T1000 (cell line): ENCODE data around the gene NT5DC3.
"Not testable (repeated sequence)": the region's sequence is repeated elsewhere in the genome, so short reads cannot be mapped to it uniquely, and the experiment has no call there.

Experiments
- DNase-seq: peaks from one replicate; lab custom pipeline; 2025; ENCODE audit warnings: mixed read lengths; lab: John Stamatoyannopoulos, UW

Gene NT5DC3

DNA sequence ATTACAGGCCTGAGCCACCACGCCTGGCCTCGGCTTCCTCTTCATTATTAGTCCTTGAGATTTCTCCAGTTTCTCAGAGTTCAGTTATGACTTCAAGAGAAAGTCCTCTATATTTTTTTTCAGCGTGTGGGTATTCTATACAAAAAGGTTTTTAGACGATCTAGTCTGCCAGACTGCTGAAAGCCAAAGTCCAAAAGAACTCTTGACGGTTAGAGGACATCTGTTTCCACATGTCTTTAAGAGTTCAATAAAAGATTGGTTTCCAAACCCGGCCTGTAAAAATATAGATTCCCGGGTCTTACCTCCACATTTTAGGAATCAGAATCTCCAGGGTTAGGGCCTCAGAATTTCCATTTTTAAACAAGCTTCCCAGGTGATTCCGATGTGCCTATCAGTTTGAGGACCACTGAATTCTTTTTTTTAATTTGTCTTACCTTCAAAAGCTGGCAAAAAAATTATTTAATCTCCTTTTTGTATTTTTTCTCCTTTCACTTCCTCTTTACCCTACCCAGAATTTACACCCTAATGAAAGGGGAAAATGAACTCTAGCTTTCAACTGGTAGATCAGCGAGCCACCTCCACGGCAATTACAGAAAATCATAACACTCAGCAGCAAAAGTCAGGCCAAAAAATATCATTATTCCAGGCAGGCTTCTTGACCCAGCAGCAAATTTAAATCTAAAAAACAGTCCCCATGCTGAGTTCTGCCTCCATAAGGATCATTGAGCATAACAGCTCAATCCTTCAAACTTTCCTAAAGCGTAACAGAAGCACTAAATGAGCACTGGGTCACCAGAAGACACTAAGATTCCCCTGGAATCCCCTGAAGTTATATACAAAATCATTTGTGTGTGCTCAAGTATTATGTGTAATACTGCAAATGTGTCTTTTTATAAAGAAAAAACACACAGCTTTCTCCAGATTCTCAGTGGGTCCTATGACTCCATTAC is 8.7 kb downstream of the NT5DC3 start:
- DNase-seq, result no peak

DNA sequence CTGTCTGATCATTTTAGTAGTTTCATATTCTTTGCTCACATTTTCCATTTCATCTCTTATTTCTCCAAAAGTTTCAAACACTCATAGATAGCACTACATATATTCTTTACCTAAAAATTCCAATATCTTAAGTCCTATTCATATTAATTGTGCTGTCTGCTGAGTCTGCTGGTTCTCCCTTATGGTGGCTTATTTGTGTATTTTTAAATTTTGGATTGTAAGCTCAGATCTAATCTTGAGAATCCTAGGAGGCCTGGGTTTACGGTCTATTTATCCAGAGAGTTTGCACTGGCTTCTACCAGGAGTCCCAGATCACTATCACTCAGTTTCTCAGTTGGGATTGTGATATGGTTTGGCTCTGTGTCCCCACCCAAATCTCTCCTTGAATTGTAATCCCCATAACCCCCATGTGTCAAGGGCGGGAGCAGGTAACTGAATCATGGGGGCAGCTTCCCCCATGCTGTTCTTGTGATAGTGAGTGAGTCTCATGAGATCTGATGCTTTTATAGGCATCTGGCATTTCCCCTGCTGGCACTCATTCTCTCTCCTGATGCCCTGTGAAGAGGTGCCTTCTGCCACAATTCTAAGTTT is 10.2 kb downstream of the NT5DC3 start:
- no peak for DNase-seq

DNA sequence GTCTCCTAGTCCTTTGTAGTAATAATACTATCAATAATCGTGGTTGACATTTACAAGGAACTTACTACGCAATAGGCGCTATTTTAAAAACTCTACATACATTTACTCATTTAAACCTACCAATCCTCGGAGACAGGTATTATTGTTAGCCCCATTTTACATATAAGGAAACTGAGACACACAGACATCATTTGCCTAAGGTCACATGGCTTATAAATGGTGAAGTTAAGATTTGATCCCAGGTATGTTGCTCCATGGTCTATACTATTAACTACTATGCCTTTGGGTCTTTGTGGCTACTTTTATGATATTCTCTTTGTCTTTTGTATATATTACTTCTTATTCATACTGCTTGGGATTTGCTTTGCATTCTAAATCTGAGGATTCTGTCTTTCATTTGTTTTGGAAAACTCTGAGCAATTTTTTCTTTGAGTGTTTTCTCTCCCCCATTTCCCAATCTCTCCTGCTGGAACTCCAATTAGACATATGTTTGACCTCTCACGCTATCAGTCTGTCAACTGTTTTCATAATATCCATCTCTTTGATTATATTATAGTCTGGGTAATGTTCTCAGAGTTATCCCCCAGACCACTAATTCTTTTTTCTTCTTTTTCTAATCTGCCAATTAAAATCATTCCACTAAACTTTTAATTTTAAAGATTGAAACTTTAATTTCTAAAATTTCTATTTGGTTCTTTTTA is 10.9 kb downstream of the NT5DC3 start:
- no peak for DNase-seq

DNA sequence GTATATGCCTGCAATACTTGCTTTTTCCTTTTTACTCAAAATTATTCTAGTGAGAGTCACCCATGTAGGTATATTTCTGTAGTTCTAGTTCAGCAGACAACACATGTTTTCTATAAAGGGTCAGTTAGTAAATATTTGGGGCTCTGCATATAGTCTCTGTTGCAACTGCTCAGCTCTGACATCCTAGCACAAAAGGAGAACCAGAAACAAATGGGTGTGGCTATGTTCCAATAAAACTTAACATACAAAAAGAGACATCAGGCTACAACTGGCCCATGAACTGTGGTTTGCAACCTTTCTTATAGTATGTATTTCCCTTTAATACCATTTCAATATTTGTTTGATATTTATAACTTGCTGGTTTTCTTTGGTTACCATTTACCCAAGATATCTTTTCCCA is 11.9 kb downstream of the NT5DC3 start:
- no peak for DNase-seq

DNA sequence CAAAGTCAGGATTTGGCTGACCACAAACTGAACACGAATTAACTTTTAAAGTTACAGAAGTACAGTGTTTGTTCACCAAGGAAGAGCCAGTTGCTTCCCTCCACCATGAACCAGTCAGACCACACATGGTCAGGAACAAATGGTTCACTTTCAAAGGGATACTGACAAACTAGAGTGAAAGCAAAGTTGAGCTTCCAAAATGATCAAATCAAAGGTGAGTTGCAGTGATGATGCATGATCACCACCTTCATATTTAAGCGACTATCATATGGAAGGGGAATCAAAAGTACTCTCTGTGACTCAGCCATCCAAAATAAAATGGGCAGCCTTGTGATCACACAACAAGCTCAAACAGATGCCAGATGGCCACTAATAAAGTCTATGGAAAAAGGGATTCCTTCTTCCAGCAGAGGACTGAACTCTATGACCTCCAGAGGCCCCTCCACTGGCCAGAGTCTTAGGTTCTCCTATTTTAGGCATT is 13.1 kb downstream of the NT5DC3 start:
- no peak for DNase-seq

DNA sequence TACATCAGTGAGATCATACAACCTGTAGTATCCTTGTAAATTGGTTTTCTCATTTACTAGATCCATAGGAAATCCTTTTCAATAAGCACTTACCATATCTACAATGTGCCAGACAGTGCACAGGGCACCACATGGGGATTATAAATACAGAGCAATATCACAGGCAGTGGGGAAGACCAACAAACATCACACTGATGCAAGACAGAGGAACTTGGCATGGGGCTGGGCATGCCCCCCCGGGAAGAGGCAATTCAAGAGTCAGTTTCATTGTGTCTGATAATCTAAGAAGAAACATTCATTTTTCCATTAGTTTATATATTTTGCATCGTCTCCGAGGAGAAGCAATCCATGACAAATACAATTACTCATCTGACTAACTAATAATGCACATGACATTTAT is 16.2 kb downstream of the NT5DC3 start:
- DNase-seq, result no peak

DNA sequence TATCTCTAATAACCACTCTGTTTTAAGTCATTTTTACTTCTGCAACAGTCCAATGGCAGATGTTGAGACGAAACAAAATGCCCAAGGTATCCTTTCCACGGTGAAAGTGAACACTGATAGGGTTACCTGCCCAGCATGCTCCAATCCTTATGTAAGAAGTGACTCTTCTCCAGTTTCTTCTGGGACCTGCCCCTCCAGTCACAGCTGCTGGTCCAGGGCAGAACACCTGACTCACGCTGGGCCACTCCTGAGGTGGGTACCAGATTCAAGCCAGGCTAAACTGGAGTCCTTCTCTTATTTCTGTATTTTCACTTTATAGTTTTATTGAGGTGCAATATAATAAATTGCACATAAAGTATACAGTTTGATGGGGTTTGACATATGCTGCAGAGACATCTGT is 16.7 kb downstream of the NT5DC3 start:
- DNase-seq, result no peak

DNA sequence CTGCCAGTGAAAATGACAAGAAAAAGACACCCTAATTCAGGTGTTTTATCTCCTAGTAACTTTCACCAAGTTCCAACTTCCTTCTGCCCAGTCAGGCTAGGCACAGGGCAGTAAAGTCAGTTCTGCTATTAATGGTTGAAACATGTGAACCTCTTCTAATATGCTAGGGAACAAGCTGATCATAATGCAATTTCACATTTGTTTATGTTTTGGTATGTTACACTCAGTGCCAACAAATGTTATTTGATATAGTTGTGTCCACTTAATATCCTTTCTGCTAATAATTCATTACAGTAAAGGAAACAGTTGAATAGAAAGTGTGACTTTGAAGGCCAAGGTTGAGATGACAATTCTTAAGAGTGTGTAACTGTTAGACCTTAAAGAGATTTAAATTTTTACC is 17.2 kb downstream of the NT5DC3 start:
- DNase-seq, result no peak

DNA sequence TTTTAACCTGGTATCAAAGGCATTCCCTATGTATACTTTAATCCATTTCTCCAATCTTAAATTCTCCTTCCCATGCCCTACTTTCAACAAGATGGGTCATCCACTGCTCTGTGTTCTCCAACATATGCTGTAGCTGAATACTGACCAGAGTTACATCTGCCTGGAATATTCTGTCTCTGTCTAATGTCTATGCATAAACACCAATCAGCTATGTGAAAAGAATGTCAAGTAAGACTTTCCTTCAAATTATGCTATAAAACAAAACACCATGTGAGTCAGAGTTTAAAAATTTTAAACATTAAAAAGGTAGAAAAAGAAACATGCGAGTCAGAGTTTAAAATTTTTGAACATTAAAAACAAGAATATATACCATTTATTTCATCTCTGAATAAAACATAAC is 19.3 kb downstream of the NT5DC3 start:
- DNase-seq, result no peak

DNA sequence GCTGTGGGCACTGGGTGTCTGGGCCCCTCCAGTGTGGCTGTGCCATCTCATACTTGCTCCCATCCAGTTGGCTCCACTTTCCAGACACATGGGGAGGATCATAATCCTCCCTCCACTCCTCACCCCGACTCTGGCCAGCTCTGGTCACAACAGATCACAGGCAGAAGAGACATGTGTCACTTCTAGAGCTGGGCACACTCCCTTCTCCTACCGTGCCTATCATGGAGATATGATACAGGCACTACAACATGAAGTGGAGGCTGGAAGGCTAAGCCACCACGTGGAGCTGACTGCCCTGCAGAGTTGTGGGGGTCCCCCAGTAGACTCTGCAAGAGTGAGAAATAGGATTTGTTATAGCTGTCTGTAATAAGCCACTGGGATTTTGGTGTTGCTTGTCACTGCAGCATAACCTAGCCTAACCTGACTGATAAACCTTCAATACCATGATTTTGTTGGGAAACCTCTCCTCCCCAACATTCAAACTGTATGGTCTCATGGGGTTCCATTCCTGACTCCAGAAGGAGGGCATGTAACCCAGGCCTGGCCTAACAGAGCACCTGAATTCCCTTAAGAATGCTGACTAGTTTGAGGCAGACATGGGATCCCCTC is 20.0 kb downstream of the NT5DC3 start:
- DNase-seq, result no peak

DNA sequence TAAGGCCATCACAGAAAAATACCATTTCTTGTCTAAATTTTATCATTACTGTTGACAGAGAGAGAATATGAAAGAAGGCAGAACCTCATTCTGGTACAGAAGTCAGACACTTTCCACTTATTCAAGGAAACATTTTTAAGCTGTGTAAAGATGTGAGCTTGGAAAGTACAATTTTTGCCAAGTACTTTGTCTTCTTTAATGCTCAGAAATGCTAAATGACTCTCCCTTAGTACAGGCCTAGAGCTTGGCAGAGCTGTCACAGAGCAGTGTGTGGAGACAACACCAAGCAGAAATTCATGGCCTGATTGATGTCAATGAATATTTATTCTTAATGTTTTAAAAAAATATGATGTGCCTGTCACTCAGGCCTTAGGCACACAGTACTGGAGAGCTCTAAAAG is 20.7 kb downstream of the NT5DC3 start:
- no peak for DNase-seq

DNA sequence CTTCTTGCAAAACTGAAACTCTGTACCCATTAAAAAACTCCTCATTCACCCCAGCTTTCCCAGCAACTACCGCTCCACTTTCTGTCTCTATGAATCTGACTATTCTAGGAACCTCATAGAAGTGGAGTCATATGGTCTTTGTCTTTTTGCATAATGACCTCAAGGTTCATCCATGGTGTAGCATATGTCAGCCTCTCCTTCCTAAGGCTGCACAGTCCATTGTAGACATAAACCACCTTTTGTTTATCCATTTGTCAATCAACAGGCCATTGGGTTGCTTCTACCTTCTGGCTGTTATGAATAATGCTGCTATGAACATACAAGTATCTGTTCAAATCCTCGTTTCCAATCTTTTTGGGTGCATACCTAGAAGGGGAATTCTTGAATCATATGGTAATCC is 21.1 kb downstream of the NT5DC3 start:
- no peak for DNase-seq

DNA sequence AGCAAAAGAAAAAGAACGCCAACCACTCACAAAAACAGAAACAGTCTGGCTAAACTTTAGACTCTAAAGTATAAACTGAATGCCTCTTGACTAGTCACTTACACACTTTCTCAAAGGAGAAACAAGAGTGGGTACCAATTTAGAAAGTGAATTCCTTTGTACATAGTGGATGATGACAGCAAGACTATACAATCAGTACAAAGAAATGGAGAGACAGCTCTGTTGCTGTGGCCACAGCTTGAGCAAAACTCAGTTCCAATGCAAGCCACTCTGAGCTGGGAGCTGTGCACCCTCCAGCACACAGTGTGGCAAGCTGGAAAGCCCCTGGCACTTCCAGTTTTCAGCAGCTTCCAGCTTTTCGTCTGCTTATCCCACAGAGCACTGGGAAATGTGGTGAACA is 21.7 kb downstream of the NT5DC3 start:
- DNase-seq, result no peak

DNA sequence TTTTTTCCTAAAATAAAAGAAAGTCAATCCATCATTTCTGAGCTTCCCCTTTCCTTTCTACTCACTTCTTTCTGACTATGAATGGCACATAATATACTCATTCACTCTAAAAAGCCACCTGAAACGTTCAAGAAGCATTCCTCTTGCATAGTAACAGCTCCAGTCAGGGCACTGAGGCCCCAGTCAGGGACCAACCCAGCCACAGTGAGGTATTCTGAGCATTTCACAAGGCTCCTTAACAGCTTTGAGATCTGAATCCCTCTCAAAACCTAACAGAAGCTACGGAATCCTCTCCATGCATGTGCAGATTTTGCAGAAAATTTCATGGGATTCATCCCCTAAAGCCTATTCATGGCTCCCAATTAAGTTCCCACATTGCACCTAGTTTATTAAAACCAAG is 23.2 kb downstream of the NT5DC3 start:
- DNase-seq, result no peak

DNA sequence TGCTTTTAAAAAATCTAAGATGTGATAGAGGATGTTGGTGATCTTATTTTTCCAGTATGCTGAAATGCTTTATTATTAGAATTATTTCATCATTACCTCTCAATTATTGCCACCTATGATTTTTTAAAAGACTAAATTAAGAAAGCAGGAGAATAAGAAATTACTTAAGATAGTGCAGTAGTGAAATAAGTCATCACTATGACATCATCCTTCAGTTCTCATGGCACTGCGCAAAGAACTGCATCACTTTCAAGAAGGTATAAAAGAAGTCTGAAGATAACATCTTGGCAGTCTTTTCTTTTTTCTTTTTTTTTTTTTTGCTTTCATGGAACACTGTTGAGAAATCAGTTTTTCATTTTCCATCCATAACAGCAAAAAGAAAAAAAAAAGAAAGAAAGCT is 24.4 kb downstream of the NT5DC3 start:
- no peak for DNase-seq

DNA sequence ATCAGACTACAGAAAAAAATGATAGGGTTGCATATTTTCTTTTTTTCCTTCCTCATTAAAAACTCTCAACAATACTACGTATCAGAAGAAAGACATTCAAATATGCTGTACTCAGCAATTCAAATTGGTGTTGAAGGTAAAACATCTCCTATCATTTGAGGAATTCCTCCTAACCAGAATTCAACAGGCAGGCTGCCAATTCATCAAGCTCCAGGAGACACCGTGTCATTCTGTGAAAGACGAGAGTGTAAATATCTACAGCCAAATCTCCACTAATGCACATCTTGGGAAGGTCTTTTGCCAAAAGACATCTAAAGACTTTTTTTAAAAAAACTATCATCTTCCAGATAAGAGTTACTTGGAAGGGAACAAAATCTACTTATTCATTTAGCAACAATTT is 26.6 kb downstream of the NT5DC3 start:
- no peak for DNase-seq

DNA sequence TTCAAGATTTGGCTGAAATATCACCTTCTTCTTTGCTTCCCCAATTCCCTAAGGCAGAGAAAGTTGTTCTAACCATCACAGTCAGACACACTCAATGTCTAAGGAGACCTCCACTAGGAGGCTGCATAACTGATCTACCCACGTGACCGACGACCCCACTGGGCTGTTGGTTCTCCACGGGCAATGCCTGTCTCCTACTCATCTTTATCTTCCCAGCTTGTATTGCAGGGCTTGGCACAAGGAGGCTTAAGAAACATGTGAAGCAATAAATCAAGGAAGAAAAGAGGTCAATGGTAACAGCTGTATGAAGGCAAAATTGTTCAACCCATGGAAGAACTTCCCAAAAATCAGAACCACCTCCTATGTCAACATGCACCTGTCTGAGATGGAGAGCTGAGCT is 27.1 kb downstream of the NT5DC3 start:
- DNase-seq, result no peak

DNA sequence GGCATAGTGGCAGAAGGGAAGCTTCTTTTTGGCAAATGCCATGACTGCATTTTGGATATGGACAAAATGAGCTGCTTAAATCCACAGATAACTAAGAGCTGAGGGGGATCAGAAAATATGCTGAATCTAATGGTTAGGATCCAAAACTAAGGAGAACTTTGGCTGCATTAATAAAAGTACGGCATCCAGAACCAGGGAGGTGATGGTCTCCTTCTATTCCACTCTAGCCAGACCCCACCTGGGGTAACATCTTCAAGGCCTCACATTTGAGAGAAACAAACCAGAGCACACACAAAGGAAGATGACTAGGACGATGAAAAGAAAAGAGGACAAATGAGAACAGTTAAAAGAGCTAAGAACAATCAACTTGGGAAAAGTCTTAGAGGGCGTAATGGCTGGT is 27.6 kb downstream of the NT5DC3 start:
- DNase-seq, result no peak

DNA sequence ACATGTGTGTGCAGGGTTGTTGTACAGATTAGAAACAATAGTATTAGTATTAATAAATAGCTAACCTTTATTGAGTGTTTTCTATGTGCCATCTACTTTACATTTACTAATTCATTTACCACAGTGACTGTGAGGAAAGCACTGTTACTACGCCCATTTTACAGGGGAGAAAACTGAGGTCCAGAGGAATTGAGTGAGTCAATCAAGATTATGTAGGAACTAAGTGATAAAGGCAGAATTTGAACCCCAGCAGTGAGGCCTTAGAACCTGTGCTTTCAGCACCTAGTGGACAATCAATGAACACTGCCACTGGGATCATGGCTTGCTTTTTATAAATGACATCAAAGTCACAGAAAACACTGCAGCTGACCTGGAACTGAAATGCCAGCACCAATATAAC is 28.2 kb downstream of the NT5DC3 start:
- DNase-seq, result no peak

DNA sequence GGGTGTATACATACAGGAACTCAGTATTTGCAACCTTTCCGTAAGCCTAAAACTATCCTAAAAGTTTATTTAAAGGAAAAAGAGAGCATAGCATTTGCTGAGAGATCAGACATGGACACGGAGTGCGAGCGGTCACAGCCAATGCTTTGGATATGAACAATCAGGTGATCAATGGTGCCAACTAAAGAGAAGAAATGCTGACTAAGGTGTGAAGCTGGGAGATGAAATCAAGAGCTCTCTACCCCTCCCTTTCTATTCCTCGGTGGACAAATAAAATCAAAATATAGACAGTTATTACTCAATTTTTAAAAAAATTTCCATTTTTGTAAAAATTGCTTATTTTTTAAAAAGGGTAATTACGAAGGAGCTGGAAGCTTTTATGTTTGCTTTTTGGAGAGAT is 29.2 kb downstream of the NT5DC3 start:
- no peak for DNase-seq

DNA sequence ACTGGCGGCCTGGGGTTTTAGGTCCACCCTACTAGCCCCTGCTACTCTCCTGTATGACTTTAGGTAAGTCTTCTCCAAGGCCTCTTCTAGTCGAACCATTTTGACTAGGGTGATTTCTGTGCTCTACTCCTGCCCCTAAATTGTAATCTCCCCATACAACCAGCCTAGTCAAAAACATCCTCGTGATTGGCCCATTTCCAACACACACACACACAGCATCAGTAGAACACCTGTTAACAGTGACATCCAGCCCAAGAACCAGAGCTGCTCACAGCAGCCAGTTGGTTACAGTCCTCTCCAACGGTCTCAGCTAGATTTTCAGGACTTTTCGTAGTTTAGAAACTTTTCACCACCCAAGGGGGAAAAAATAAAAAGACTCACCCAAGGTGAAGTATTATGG is 30.9 kb downstream of the NT5DC3 start:
- DNase-seq, result no peak

DNA sequence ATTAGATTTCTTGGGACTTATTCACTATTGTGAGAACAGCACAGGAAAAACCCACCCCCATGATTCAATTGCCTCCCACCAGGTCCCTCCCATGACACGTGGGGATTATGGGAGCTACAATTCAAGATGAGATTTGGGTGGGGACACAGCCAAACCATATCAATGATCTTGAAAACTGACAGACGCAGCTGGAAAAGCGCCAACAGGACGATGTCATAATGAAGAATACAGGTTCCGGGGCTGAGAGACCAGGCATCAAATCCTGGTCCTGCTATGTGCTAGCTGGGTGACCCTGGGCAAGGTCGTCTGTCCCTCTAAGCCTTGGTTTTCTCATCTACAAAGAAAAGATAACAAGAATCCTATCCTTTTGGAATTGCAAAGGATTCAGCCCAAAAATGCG is 31.4 kb downstream of the NT5DC3 start:
- DNase-seq, result not testable (repeated sequence)

DNA sequence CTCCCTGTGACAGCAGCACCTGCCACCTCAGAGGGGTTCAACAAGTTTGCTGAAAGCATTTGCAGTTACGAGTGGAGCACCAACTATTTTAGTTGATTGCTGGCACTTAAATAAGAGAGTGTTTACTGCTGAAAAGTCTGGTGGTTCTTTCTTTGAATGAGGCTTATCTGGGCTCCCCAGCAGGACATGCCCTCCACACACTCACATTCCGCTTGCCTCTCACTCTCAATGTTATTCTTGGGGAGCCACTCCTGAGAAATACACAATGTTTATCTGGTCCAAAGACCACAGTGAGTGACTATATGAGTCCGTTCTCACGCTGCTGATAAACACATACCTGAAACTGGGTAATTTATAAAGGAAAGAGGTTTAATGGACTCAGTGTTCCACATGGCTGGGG is 31.9 kb downstream of the NT5DC3 start:
- DNase-seq, result no peak
